HT1080 (cell line): ENCODE results near the gene NEIL3. TPM values are rescaled to one million over a fixed set of nuclear protein-coding genes. Genes with fewer than 3 reads are reported as not detected.

ENCODE experiments used
- DNase-seq: peaks from one replicate; pipeline ENCODE4 v3.0.0-alpha.2; 2015; ENCODE audit warnings: low read depth
- total RNA-seq: library from RNA; depleted of rRNA; stranded (reverse); fragments of >200 nt; shearing (Covaris generic); gene quantifications from 2 replicates; pipeline ENCODE4 v1.2.3, GENCODE V29; 2014

NEIL3 gene
- total RNA-seq, 1 experiment from 2014 or later: 13.1 TPM

- no peak for DNase-seq
Observed at GRCh38 chr4:177356206-177356605, 46.5 kb downstream of the NEIL3 start.

GRCh38 chr4:177356921-177357320, 47.2 kb downstream of the NEIL3 start:
- DNase-seq: no peak

- DNase-seq: peak; percentile 31
Observed at GRCh38 chr4:177367336-177367735, 57.7 kb downstream of the NEIL3 start.

GRCh38 chr4:177369372-177369771, 59.7 kb downstream of the NEIL3 start:
- no peak for DNase-seq

GRCh38 chr4:177371461-177371860, 61.8 kb downstream of the NEIL3 start:
- DNase-seq: no peak

- DNase-seq: no peak
Observed at GRCh38 chr4:177374966-177375365, 65.3 kb downstream of the NEIL3 start.

- DNase-seq: no peak
Observed at GRCh38 chr4:177375372-177375771, 65.7 kb downstream of the NEIL3 start.

GRCh38 chr4:177376024-177376423, 66.3 kb downstream of the NEIL3 start:
- DNase-seq: no peak

GRCh38 chr4:177380730-177381287, 71.1 kb downstream of the NEIL3 start:
- peak; percentile 44 for DNase-seq

- no peak for DNase-seq
Observed at GRCh38 chr4:177381762-177382310, 72.2 kb downstream of the NEIL3 start.

GRCh38 chr4:177384856-177385397, 75.3 kb downstream of the NEIL3 start:
- DNase-seq: no peak

- no peak for DNase-seq
Observed at GRCh38 chr4:177385576-177386277, 76.1 kb downstream of the NEIL3 start.

- DNase-seq: no peak
Observed at GRCh38 chr4:177386278-177386815, 76.7 kb downstream of the NEIL3 start.

- DNase-seq: no peak
Observed at GRCh38 chr4:177391287-177391686, 81.6 kb downstream of the NEIL3 start.

- DNase-seq: no peak
Observed at GRCh38 chr4:177391953-177392352, 82.3 kb downstream of the NEIL3 start.

GRCh38 chr4:177393236-177393635, 83.6 kb downstream of the NEIL3 start:
- no peak for DNase-seq

GRCh38 chr4:177396352-177396751, 86.7 kb downstream of the NEIL3 start:
- DNase-seq: no peak

GRCh38 chr4:177400030-177400429, 90.4 kb downstream of the NEIL3 start:
- no peak for DNase-seq

- DNase-seq: no peak
Observed at GRCh38 chr4:177401658-177402273, 92.1 kb downstream of the NEIL3 start.

GRCh38 chr4:177403746-177404145, 94.1 kb downstream of the NEIL3 start:
- no peak for DNase-seq

GRCh38 chr4:177404342-177404741, 94.7 kb downstream of the NEIL3 start:
- DNase-seq: no peak

GRCh38 chr4:177404986-177405385, 95.3 kb downstream of the NEIL3 start:
- no peak for DNase-seq
